ENCODE data around the gene PPEF1.
"Not testable (repeated sequence)": the region's sequence is repeated elsewhere in the genome, so short reads cannot be mapped to it uniquely, and the experiment has no call there.

PPEF1 gene

DNA sequence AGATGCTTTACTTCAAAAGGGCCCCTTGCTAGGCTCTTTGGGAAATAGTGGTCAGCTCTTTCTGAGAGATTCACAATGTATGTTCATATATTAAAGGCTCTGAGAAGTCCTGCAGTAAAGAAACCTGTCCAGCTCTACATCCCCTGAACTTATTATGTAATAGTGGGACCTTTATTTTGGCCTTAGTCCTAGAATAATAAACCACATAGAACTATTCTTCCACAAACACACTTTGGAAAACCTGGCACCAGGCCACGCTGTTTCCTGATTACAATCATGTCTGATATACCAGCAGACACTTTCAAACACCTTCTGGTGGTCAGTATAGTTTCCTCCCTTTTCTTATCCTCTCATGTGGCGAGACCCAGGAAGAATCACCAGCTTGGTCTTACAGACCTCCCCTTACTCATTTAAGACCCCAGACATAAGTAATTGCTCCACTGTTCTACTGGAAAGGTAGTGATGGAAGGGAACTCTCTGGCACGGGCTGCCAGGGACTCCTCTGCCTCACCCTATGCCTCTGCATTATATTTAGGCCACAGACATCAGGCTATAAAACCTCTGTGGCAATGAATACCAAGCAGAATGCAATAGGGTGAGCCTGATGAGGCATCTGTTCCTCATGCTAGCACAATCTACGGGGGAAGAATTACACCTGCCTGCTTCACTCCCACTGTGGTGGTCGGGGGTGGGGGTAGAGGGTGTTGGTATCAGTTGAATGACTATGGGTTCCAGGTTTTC lies 5.7 kb upstream of the PPEF1 start:
- no peak for DNase-seq (ENCODE audit: low read depth, low spot score)

DNA sequence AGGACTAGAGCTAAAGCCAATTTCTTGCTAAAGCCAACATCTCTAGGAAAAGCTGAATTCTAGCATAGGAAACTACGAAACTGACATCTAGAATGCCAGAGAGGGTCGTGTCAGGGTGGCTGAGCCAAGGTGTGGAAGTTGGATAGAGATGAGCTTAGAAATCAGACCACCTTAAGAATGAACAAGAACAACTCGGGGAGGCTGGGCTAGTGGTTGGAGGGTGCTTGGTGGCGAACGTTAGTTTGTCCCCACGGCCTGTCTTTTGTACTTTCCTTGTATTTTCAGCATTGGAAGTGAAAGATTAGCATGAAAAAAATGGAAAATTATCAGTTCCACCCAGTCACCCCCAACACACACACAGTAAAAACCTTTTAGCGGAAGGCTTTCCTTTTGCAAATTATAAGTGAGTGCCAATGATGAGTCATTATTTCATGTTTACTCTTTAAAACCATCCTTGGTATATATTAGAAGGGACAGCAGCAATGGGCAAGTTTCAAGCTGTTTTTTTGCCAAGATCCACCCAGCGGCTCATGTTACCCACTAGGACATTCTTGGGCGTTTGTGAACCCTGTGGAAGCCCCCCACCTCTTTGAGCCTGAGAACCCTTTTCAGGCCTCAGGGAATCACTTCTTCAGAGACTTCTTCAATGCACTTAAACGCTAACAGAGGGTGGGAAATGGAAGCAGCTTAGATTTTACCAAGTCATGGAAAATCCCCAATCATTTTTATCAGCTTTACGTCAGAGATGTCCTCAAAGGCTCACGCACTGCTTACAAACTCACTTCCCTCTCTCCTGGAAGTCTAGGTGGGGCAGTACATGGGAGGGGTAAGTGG lies 4.9 kb upstream of the PPEF1 start:
- DNase-seq (ENCODE audit: low read depth, low spot score) = no peak

DNA sequence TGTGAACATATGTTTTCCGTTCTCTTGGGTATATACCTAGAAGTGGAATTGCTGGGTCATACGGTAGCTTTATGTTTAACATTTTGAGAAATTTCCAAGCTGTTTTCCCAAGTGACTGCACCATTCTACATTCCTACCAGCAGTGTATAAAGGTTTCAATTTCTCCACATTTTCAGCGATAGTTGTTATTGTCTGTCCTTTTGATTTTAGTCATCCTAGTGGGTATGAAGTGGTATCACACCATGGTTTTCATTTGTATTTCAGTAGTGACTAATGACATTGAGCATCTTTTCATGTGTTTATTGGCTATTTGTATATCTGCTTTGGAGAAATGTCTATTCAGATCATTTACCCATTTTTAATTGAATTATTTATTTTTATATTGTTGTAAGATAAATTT lies 2.4 kb downstream of the PPEF1 start:
- no peak for DNase-seq (ENCODE audit: low read depth, low spot score)

DNA sequence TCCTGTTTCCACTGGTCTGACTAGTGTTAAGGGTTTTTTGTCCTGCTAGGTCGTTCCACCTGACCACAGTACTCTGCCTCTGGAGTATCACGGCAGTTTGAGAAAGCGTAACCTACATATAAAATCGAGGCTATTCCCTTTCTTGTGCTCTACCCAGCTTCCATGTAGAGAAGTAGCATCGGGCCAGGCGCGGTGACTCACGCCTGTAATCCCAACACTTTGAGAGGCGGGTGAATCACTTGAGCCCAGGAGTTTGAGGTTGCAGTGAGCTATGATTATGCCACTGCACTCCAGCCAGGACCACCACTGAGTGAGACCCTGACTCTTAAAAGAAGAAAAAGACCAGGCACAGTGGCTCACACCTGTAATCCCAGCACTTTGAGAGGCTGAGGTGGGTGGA lies 7.5 kb downstream of the PPEF1 start:
- no peak for DNase-seq (ENCODE audit: low read depth, low spot score)

DNA sequence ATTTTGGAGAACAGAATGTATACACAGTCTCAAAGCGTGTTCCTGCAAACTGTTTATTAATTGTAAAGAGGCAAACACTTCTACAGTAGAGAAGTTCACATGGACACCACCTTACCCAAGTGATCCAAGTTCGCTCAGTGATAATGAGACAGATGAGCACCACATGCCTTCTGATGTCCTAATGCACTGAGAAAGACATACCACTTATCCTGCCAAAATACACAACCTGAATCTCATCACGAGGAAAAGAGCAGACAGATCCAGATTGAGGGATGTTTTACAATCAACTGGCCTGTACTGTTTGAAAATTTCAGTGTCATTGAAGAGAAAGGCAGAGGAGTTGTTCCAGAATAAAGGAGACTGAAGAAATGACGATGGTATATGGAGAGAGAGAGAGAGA lies 12.4 kb downstream of the PPEF1 start:
- DNase-seq (ENCODE audit: low read depth, low spot score) = no peak

DNA sequence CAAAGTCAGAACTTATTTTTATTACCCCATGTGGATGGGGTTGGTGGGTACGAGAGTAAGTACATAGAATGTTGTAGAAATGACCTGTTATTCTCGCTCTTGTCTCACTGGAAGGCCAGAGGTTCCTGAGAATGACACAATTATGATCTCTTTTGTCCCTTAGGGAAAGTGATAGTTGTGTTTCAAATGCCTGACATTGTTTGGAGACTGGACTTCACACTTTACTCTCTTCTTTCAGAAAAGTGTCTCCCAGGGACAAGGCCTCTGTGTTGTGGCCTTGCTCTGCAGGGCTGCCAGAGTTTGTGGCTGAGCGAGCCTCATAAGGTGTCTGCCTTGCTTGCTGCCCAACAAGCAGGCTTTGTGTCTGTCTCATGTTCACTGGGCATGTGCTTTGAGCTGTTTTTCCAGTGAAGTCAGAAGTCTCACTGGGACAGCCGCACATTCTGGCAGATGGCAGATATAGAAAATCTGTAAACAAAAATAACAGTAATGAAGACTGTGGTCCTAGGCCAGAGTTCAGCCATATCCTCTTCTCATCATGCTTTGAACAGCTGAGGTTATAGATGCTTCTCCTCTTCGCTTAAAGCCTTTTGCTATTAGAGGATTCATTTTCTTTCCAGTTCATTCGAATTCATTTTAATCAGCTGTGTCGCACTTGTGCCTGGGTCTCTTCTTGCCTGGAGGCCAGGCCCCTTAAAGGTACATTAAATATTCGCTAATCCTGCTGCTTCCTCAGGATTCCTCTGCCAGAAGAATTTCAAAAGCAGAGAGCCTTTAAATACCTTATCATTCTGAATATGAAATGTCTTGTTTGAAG lies 14.4 kb downstream of the PPEF1 start:
- DNase-seq (ENCODE audit: low read depth, low spot score) = no peak

DNA sequence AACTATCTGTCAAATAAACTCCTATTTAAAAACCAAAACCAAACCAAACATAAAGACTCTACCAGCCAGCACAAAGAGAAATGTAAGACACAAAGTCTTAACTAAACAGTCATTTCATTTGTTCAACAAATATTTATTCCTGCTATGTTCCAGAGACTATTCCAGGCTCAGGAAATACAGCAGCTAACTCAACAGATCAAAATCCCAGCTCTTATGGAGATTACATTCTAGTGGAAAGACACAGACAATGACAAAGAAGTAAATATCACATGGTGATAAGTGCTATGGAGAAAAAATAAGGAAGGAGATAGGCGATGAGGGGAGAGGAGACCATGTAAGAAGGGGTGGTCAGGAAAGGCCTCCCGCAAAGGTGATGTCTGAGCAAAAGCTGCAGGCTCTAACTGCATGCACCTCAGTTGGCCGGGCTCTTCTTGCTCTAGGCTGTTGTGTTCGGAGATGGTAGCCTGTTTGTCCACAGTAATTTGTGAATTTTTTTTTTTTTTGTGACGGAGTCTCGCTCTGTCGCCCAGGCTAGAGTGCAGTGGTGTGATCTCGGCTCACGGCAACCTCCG lies 15.1 kb downstream of the PPEF1 start:
- no peak for DNase-seq (ENCODE audit: low read depth, low spot score)

DNA sequence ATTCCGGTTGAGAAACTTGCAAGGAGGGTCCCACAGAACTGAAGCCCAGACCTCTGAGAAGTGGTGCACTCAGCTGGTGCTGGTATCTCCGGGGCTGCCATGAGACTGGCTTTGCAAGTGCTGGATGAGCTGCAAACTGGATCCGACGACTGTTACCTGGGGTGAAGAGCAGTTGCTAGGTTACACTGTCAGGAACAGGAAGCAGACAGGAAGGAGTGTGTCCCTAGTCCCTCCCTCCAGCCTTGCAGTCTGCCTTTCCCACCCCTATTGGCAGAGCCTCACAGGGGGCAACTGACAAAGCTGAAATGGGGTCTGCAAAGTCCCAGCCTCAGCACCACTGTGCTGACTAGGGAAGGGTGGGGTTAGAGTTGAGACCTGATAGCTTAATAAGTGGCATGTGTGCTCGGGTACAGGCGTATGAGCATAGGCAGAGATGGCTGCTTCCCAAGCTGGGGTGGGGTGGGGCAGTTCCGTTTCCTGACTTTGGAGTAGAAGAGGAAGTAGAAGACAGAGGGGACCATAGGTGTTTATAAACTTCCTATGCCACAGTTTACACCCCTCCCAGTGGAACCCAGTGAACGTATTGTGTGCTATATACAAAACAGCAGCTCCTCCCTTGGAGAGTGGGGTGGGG lies 18.0 kb downstream of the PPEF1 start:
- no peak for DNase-seq (ENCODE audit: low read depth, low spot score)

DNA sequence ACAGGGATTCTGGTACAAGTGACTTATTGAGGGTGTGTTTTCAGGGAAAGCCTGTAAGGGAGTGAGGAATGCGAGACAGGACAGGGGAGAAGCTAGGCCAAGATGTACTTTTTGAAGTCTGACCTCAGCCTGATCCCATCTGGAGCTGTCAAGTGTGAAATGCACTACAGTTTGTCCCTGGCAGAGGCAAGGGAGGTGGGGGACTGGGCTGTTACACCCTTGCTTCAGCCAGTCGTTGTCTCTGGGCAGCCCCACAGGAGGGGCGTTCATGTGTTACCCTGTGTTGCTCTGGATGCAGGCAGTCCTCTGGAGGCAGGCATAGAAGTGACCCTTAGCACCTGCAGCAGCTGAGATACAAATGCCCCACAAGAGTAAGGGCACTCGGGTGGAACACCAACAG lies 25.8 kb downstream of the PPEF1 start:
- no peak for DNase-seq (ENCODE audit: low read depth, low spot score)

DNA sequence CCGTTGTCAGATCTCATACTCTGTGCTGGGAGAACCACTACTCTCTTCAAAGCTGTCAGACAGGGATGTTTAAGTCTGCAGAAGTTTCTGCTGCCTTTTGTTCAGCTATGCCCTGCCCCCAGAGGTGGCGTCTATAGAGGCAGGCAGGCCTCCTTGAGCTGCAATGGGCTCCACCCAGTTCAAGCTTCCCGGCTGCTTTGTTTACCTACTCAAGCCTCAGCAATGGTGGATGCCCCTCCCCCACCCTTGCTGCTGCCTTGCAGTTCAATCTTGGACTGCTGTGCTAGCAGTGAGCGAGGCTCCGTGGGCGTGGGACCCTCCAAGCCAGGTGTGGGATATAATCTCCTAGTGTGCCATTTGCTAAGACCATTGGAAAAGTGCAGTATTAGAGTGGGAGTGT lies 32.2 kb downstream of the PPEF1 start:
- DNase-seq (ENCODE audit: low read depth, low spot score) = not testable (repeated sequence)

DNA sequence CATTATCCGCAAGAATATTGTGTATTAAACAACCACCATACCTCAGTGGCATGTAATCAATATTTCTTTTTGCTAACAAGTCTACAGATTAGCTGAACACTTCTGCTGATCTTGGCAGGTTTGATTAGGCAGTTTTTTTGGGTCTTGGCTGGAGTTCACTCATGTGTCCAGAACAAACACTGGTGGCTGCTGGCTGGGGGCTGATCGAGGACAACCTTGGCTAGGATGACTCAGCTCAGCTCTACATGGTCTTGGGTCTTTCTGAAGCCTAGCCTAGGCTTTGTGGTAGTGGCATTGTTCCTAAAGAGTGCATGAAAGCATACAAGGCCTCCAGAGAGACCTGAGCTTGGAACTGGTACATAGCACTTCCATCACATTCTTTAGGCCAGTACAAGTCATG lies 41.1 kb downstream of the PPEF1 start:
- no peak for DNase-seq (ENCODE audit: low read depth, low spot score)

DNA sequence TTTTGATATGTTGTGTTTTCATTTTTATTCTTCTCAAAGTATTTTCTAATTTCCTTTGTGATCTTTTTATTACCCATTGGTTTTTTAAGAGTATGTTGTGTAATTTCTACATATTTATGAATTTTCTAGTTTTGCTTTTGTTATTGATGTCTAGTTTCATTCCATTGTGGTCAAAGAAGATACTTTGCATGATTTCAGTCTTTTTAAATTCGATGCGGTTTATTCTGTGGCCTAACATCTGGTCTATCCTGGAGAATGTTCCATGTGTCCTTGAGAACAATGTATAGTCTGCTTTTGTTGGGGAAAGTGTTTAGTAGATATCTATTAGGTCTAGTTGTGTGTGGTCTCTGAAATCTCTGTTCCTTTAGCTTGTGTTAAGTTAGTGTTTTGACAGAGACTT lies 46.2 kb downstream of the PPEF1 start:
- DNase-seq (ENCODE audit: low read depth, low spot score) = no peak

DNA sequence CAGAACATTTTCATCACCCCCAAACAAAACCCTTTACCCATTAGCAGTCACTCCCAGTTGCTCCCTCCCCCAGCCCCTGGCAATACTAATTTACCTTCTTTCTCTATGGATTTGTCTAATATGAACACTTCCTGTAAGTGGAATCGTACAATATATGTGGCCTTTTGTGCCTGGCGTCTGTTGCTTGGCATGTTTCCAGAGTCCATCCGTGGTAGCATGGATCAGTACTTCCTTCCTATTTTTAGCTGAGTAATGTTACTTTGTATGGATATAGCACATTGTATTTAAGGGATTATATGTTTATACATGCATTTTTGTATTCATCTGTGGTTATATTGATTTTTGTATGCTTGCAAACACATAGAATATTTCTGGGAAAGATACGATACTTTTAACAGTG lies 48.2 kb downstream of the PPEF1 start:
- DNase-seq (ENCODE audit: low read depth, low spot score) = no peak

DNA sequence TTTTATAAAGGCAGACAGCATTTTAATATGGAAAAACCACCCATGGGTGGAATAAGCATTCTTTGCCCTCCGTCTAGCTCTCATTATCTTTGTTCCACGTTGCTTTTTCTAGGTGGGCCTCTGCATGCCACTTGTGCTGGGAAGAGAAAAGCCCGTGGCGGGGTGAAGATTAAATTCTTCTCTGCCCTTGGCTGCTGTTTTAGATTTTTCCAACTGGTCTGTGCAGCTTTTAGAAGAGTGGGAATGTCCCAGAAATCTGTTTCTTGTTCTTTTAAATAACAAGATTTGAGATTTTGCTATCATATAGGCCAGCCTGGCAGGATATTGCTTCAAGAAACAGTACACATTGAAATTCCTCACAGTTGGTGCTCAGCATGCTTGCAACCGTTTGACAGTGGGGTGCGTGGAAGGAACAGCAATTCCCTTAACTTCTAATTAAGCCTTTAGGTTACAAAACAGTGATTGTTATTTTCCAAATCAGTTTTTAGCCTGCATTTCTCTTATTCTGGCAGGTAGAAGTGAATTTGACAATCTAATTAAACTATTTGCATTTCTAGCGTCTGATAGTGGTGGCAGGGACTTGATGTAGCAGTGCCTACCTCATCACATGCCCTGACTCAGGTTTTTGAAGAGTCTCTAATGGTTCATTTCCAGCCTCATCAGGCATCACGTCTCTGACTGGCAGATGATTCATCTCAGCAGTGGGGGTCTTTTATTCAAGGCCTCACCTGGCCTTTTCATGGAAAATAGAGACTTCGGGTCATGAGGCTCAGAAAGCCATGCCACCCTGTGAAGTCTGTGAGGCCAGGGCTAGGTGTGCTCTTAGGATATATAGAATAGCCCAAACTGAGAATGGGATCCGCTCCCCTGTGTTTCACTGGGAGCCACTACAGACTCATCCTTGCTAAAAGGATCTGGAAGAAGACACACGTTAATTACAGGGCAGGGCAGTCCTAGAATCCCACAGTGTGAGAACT lies 50.8 kb downstream of the PPEF1 start:
- DNase-seq (ENCODE audit: low read depth, low spot score) = no peak

DNA sequence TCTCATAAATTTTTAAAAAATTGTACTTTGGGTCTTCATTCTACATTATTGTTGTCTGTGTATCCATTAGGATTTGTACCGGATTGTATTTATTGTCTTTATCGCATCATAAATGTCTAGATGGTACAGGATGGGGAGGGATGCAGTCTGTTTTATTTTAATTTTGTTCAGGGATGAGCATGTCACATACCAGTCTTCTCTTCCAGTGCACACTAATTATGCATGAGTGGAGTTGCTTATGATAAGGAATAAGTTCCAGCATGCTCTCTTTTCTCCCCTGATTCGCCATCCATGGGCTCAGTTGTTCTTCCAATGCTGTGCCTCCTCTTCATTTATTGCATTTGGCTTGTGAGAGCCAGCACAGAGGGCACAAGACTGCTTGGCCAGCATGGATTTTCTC lies 54.3 kb downstream of the PPEF1 start:
- DNase-seq (ENCODE audit: low read depth, low spot score) = no peak

DNA sequence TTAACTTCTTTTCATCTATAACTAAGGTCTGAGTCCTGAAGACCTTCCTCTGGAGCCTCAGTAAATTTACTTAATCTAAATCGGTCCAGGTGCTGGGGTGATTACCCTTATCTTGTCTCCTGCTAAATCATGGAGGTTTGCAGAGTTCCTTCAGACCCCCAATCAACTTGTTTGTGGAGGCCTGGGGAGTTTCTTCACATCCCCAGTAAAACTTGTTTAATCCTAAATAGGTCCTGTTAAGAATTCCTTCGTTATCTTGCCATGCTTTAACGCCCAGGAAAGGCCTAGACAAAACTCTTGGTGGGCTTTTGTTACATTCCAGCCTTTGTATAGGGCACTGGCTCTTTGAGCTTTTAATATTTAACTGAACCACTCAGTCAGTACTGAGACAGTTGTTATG lies 55.7 kb downstream of the PPEF1 start:
- DNase-seq (ENCODE audit: low read depth, low spot score) = not testable (repeated sequence)

DNA sequence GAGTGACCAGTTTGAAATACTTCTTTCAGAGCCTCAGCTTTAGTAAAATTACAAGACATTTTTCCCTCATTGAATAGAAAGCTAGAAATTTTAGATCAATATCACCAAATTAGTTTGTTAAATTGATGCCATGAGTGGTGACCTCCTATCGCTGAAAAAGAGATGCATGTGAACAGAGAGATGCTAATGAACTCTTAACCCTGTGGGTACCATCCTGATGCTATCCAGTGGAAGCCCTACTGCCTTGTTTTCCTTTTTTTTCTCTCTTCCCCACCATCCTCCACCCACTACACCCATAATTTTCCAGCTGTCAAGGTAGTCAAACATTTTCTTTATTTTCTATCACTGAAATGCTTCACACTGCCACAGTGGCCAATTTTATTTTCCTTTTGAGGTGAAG lies 61.9 kb downstream of the PPEF1 start:
- DNase-seq (ENCODE audit: low read depth, low spot score) = no peak

DNA sequence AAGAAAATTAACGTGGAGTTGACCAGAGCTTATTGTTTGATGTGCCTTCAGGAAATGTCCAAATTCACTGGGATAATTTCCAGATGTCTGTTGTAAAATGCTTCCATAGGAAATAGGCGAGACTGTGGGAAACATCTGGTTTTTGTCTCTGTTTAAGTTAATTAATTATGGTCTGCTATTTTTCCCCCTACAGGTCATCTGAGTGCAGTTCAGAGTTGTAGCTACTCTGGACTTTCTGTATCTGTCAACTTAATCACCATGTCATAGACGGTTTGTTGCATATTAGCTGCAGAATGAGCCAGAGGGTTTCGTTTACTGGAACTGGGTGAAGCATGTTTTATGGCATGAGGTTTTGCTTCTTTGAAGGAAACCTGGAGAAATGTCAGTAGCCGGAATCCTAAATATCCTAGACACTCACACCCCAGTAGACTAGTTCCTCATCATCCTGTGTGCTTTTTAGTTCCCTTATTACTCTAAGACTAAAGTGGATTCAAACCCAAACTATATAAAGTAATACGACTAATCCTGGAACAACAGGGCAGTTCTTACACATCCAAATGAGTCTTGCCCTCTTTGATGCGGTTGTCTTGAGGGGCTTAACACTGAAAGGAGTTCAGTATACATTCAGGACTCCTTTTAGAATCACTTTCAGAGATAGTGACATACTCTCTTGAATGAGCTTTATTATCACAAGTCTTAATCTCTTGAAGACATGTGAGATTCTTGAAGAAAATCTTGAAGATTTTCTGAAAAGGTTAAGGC lies 62.5 kb downstream of the PPEF1 start:
- DNase-seq (ENCODE audit: low read depth, low spot score) = no peak

DNA sequence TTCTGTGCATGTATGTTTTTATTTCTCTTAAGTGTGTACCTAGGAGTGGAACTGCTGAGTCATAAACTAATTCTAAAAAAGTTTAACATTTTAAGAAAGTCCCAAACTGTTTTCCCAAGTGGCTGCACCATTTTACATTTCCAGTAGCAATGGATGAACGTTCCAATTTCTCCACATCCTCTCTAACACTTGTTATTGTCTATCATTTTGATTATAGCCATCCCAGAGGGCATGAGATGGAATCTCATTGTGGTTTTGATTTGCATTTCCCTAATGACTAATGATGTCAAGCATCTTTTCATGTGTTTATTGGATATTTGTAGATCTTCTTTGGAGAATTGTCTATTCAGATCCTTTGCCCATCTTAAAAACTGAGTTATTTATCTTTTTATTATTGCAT lies 82.5 kb downstream of the PPEF1 start:
- no peak for DNase-seq (ENCODE audit: low read depth, low spot score)

DNA sequence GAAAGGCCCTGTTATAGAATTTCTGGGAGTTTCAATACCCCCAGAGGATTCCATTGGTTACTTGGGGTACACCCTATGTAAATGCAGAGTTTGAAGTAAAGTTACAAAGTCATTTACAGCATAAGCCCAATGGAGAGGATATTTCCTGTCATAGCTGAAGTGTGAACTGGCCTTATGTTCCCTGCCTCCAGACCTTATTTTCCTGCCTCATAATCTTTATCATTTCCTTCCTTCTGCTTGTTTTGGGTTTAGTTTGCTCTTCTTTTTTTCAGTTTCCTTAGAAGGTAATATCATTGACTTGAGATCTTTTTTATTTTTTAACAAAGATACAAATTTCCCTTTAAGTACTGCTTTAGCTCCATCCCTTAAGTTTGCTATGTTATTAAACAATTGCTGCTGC lies 85.4 kb downstream of the PPEF1 start:
- DNase-seq (ENCODE audit: low read depth, low spot score) = no peak

Data from iPS DF 19.7 (cell line).